HG03060 (cell line): ENCODE results near the gene MYH6.

ENCODE experiments used
- ATAC-seq: cut with Tn5 transposase; IDR thresholded peaks from one replicate; pipeline ENCODE4 v1.9.1; 2021; ENCODE audit warnings: low read depth, moderate number of reproducible peaks; ENCODE audit not compliant: unreplicated experiment

MYH6 gene

GRCh38 chr14:23361763-23362162 lies 46.3 kb downstream of the MYH6 start:
- ATAC-seq: no peak

GRCh38 chr14:23361320-23361719 lies 46.8 kb downstream of the MYH6 start:
- ATAC-seq: no peak

GRCh38 chr14:23360496-23360895 lies 47.6 kb downstream of the MYH6 start:
- ATAC-seq: no peak

- ATAC-seq: no peak
Observed at GRCh38 chr14:23359722-23360447, 48.2 kb downstream of the MYH6 start.

- ATAC-seq: no peak
Observed at GRCh38 chr14:23359167-23359626, 48.9 kb downstream of the MYH6 start.

- ATAC-seq: no peak
Observed at GRCh38 chr14:23358553-23359166, 49.4 kb downstream of the MYH6 start.

- ATAC-seq: no peak
Observed at GRCh38 chr14:23358042-23358441, 50.0 kb downstream of the MYH6 start.

GRCh38 chr14:23357261-23357660 lies 50.8 kb downstream of the MYH6 start:
- ATAC-seq: no peak

GRCh38 chr14:23356662-23357061 lies 51.4 kb downstream of the MYH6 start:
- no peak for ATAC-seq

GRCh38 chr14:23355871-23356435 lies 52.1 kb downstream of the MYH6 start:
- ATAC-seq: no peak

GRCh38 chr14:23354990-23355389 lies 53.1 kb downstream of the MYH6 start:
- ATAC-seq: no peak

GRCh38 chr14:23353433-23353780 lies 54.7 kb downstream of the MYH6 start:
- ATAC-seq: no peak

- no peak for ATAC-seq
Observed at GRCh38 chr14:23352506-23353432, 55.3 kb downstream of the MYH6 start, which contains the start of gene SLC22A17. Gene SLC22A17, minus strand, starts transcription at chr14:23352887.

GRCh38 chr14:23351681-23352505 lies 56.2 kb downstream of the MYH6 start:
- ATAC-seq: no peak

- ATAC-seq: no peak
Observed at GRCh38 chr14:23349156-23349845, 58.8 kb downstream of the MYH6 start.

- no peak for ATAC-seq
Observed at GRCh38 chr14:23348297-23348655, 59.8 kb downstream of the MYH6 start.

- ATAC-seq: no peak
Observed at GRCh38 chr14:23347406-23348296, 60.4 kb downstream of the MYH6 start.

GRCh38 chr14:23346693-23347405 lies 61.2 kb downstream of the MYH6 start:
- ATAC-seq: no peak
